OCI-LY7 (cell line): Measurements from ENCODE around the gene CALHM2. TPM values are rescaled to one million over a fixed set of nuclear protein-coding genes. Genes with fewer than 3 reads are reported as not detected.

Experiments used
- BruUV-seq: library from RNA; stranded (reverse); fragments of 400-500 nt; replicated peaks from 2 replicates; lab custom pipeline; 2021; lab: Mats Ljungman, UMichigan
- CTCF ChIA-PET: fragments of 300-600 bp; sonication (Branson Sonifier 250); formaldehyde crosslinking; loops from one replicate; lab custom pipeline; 2022; ENCODE audit warnings: antibody characterized with exemption; ENCODE audit not compliant: unreplicated experiment; lab: Charles Lee
- POLR2A ChIA-PET: fragments of 300-600 bp; sonication (Branson Sonifier 250); formaldehyde crosslinking; loops from one replicate; lab custom pipeline; 2022; ENCODE audit warnings: antibody characterized with exemption; lab: Charles Lee
- DNase-seq: peaks from one replicate; pipeline ENCODE4 v3.0.0-alpha.2; 2015; ENCODE audit warnings: low spot score
- H2AFZ ChIP-seq: fragments of 200-600 bp; sonication (generic), shearing (Covaris generic); 2 replicates; pipeline ENCODE4 v1.6.1; 2014; ENCODE audit warnings: mild to moderate bottlenecking, antibody characterized with exemption, low read length, moderate library complexity
- H3K27ac ChIP-seq: fragments of 200-600 bp; sonication (generic); 2 replicates; pipeline ENCODE4 v1.5.1; 2014; ENCODE audit warnings: mixed run types, low read depth, mild to moderate bottlenecking, moderate library complexity, low read length, inconsistent platforms; ENCODE audit not compliant: poor library complexity, severe bottlenecking
- H3K36me3 ChIP-seq: fragments of 200-600 bp; sonication (generic); 2 replicates; pipeline ENCODE4 v1.6.1; 2014; ENCODE audit warnings: mild to moderate bottlenecking, antibody characterized with exemption, low read length, moderate library complexity, mixed read lengths; ENCODE audit not compliant: insufficient read depth
- H3K4me1 ChIP-seq: fragments of 200-600 bp; sonication (generic); 2 replicates; pipeline ENCODE4 v1.5.1; 2014; ENCODE audit warnings: mild to moderate bottlenecking, low read length; ENCODE audit not compliant: insufficient read depth, poor library complexity, severe bottlenecking
- H3K4me2 ChIP-seq: fragments of 200-600 bp; sonication (generic); 2 replicates; pipeline ENCODE4 v1.6.1; 2014; ENCODE audit warnings: mild to moderate bottlenecking, low read length
- H3K4me3 ChIP-seq: fragments of 200-600 bp; sonication (generic); 2 replicates; pipeline ENCODE4 v1.5.1; 2014; ENCODE audit warnings: mild to moderate bottlenecking, low read depth, low read length; ENCODE audit not compliant: poor library complexity, severe bottlenecking
- H3K79me2 ChIP-seq: fragments of 200-600 bp; sonication (generic); 2 replicates; pipeline ENCODE4 v1.6.1; 2016; ENCODE audit warnings: low read depth, mild to moderate bottlenecking, low read length, moderate library complexity, mixed read lengths; ENCODE audit not compliant: insufficient read depth
- H3K9me2 ChIP-seq: fragments of 200-600 bp; sonication (generic); 2 replicates; pipeline ENCODE4 v1.6.1; 2016; ENCODE audit warnings: mild to moderate bottlenecking, low read length, mixed read lengths; ENCODE audit not compliant: insufficient read depth
- H3K9me3 ChIP-seq: fragments of 200-600 bp; sonication (generic); 2 replicates; pipeline ENCODE4 v1.6.1; 2014; ENCODE audit warnings: mild to moderate bottlenecking, mixed run types, low read length, mixed read lengths
- H4K20me1 ChIP-seq: fragments of 200-600 bp; sonication (generic); 2 replicates; pipeline ENCODE4 v1.6.1; 2014; ENCODE audit warnings: mild to moderate bottlenecking, antibody characterized with exemption, low read length, moderate library complexity, mixed read lengths; ENCODE audit not compliant: insufficient read depth
- EZH2phosphoT487 ChIP-seq: fragments of 200-600 bp; sonication (generic); IDR thresholded peaks from 2 replicates; pipeline ENCODE4 v1.6.1; 2018; ENCODE audit warnings: low read depth, borderline replicate concordance, mild to moderate bottlenecking, mixed run types, antibody characterized with exemption, low read length, moderate library complexity, mixed read lengths
- intact Hi-C: fragments of 100-400 bp; cut with micrococcal nuclease; formaldehyde crosslinking; loops from one replicate; pipeline ENCODE4 v1.10.0; 2022; ENCODE audit not compliant: unreplicated experiment
- total RNA-seq, 2 experiments: library from RNA; depleted of rRNA in 1 of 2; stranded (reverse); fragments of >200 nt in 1 of 2; shearing (Covaris generic) in 1 of 2; gene quantifications; 2 replicates each; pipeline ENCODE4 v1.2.3, GENCODE V29; 2014 to 2022
- TF ChIP-seq, protein P1 (sequence below): fragments of 200-600 bp; sonication (generic); conservative IDR thresholded peaks from 2 replicates; pipeline ENCODE4 v1.5.1; 2014; ENCODE audit warnings: mild to moderate bottlenecking, antibody characterized with exemption, low read length, moderate library complexity, mixed read lengths

Gene CALHM2
- total RNA-seq, 2 experiments from 2014 or later = not detected

DNA sequence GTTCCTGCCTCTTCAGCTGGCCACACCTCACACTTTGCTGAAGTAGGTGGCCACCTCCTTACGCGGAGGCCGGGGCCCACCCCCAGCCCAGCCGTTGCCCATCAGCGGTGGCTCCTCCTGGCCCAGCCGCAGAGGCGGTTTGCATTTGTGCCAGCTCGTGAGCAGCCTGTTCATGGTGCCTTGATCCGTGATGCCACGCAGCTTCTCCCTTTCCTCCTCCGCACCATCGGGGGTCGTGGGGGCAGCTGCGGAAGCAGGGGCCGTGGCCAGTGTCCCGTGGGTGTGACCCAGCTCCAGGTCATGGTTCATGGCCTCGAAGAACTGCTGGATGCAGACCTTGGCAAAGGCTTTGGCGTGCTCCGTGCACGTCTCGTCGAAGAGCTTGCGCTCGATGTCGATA is 3.1 kb upstream of the CALHM2 start:
- Histone ChIP-seq H4K20me1 (no peaks in the 10 kb centered on the region), H3K4me1 (peaks cover 23% of the 10 kb centered on the region), H2AFZ (no peak overlapping the region), H3K4me2 (no peak overlapping the region), H3K27ac (no peak overlapping the region), H3K9me3 (no peaks in the 10 kb centered on the region), H3K4me3 (no peak overlapping the region), H3K79me2 (no peaks in the 10 kb centered on the region), H3K36me3 (peaks cover 5% of the 10 kb centered on the region; the same call in 1 of the 2 replicates), H3K9me2 (no peaks in the 10 kb centered on the region)
- no peak for TF ChIP-seq EZH2phosphoT487
- TF ChIP-seq, protein P1, sequence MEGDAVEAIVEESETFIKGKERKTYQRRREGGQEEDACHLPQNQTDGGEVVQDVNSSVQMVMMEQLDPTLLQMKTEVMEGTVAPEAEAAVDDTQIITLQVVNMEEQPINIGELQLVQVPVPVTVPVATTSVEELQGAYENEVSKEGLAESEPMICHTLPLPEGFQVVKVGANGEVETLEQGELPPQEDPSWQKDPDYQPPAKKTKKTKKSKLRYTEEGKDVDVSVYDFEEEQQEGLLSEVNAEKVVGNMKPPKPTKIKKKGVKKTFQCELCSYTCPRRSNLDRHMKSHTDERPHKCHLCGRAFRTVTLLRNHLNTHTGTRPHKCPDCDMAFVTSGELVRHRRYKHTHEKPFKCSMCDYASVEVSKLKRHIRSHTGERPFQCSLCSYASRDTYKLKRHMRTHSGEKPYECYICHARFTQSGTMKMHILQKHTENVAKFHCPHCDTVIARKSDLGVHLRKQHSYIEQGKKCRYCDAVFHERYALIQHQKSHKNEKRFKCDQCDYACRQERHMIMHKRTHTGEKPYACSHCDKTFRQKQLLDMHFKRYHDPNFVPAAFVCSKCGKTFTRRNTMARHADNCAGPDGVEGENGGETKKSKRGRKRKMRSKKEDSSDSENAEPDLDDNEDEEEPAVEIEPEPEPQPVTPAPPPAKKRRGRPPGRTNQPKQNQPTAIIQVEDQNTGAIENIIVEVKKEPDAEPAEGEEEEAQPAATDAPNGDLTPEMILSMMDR = no peak
- CTCF ChIA-PET = no interaction called here
- intact Hi-C loops = no loop called here
- no peak for DNase-seq
- POLR2A ChIA-PET = no interaction called here
- BruUV-seq = no TSS peak

DNA sequence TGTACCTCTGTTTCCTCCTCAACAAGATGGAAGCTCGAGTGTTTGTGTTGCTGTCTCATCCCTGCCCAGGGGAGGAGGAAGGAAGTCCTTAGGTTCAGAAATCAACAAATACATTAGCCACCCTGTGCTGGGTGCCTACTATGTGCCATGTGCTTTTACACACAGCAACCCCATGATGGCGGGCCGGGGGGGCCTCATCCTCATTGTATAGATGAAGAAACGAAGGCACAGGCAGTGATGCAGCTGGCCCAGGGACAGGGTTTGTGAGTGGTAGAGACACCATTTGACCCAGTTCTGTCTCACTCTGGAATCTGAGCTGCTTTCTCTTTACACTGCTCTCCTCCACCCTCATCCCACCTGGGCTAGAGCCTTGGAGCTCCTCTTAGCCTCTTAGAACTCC is 1.9 kb upstream of the CALHM2 start:
- Histone ChIP-seq H3K4me1 (peaks cover 10% of the 10 kb centered on the region), H4K20me1 (no peaks in the 10 kb centered on the region), H3K9me2 (no peaks in the 10 kb centered on the region), H2AFZ (no peak overlapping the region), H3K4me2 (no peak overlapping the region), H3K27ac (no peak overlapping the region), H3K36me3 (peaks cover 5% of the 10 kb centered on the region; the same call in 1 of the 2 replicates), H3K9me3 (no peaks in the 10 kb centered on the region), H3K4me3 (no peak overlapping the region), H3K79me2 (no peaks in the 10 kb centered on the region)
- intact Hi-C loops = no loop called here
- BruUV-seq = TSS peak; percentile 42
- no peak for TF ChIP-seq EZH2phosphoT487
- TF ChIP-seq, protein P1 = no peak
- ChIA-PET POLR2A (interaction anchor here (1.3 kb wide), 1 partner anchor 12 kb away, joined by 4 read pairs; no protein-coding TSS in a partner anchor), CTCF (no interaction called here)
- DNase-seq = no peak

DNA sequence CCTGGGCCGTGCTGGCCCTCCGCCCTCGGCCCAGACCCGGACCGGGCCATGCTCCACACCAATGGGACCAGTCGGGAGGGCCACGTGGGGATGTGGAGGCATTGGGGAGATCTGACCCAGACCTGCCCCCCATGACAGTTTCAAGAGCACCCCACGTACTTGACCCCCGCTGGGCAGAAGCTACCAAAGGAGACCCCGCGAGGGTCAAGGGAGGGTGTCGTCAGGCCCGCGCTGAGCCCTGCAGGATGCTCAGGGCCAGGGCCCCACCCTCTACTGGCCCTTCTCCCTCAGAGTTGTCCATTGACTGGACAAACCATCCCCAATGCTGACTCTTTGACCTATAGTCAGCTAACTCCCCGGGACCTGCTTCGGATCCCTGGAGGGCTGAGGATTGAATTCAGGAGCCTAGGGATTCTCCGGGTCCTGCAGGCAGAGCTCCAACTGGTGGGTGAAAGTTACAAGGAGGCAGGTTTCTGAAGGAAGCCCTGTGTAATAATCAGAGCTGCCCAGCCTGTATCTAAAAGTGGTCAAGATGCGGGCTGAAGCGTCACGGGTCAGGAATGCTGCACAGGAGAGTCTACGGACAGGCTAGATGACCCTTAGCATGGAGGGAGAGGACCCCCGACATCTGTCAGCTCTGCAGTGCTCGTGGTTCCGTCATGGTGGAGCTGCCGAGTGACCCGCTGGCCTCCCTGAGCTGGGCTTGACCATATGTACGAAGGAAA is 498 bp upstream of the CALHM2 start:
- Histone ChIP-seq H3K4me1 (peaks cover 4% of the 10 kb centered on the region), H3K4me3 (no peak overlapping the region), H3K27ac (no peak overlapping the region), H3K79me2 (no peaks in the 10 kb centered on the region), H3K9me2 (no peaks in the 10 kb centered on the region), H3K9me3 (no peaks in the 10 kb centered on the region), H4K20me1 (no peaks in the 10 kb centered on the region), H3K36me3 (peaks cover 12% of the 10 kb centered on the region), H2AFZ (no peak overlapping the region), H3K4me2 (peak overlapping the region; percentile 1; the same call in 1 of the 2 replicates)
- ChIA-PET CTCF (no interaction called here), POLR2A (no interaction called here)
- DNase-seq = no peak
- BruUV-seq = no TSS peak
- TF ChIP-seq, protein P1 = no peak
- TF ChIP-seq EZH2phosphoT487 = no peak
- intact Hi-C loops = loop anchor here (2.0 kb wide), 1 partner anchor 26 kb away; no protein-coding TSS in a partner anchor
